Midbrain (tissue), 1 donor: Measurements from ENCODE around the gene KRT27.
"Not testable (repeated sequence)": the region's sequence is repeated elsewhere in the genome, so short reads cannot be mapped to it uniquely, and the experiment has no call there.

ENCODE experiments used
- DNase-seq: peaks from one replicate; lab custom pipeline; 2025; lab: John Stamatoyannopoulos, UW

The KRT27 gene

DNA sequence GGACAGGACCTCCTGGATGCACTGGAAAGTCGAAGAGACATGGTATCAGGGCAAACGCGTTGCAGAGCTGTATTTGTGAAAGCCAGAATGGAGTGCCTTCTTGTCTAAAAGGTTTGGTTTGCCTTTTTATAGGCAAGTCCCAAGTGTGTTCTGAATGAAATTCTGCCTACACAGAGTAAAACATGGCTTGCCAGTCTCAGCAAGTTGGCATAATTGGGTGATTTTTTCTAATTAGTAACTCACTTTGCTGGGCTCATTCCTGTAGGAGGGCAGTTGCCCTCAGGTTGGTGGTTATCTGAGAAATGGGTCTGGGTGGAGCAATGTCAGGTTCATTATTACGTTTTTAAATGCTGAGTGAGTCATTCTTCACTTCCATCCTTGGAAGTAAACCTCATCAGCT, 27.1 kb downstream of the KRT27 start, which contains the start of gene KRT25:
Gene KRT25, minus strand, starts transcription at position 101 of the 400 bp plus-strand sequence. Its CDS starts 60 bp downstream, at position 41.
- DNase-seq = no peak

DNA sequence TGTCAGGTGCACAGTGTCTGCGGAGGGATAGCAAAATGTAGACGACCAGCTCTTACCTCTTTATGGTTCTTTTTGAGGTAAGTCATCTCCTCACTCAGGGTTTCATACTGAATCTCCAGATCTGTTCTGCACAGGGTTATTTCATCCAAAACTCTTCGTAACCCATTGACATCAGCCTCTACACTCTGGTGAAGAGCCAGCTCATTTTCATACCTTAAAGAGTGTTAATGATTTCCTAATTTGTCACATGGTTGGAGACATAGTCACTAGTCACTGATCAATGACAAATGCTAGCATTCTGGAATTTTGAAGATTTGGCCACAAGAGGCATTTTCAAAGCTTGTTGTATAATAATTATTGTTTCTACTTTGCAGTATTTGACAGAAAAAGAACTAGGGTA, 28.5 kb downstream of the KRT27 start:
- DNase-seq = no peak

DNA sequence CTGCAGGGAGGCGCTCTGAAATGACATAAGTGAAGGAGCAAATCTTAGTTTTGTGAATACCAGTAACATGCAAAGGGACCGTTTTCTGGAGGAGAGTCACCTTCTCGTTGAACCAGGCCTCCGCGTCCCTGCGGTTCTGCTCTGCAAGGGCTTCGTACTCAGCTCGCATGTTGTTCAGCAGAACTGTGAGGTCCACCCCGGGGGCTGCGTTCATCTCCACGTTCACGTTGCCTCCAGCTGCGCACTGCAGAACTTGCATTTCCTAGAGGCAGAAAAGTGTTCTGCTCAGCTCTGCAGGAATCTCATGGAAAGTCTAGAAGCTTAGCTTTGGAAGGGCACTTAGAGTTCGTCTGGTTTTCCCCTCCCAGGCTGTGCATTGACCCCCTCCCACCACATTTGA, 31.3 kb downstream of the KRT27 start:
- no peak for DNase-seq

DNA sequence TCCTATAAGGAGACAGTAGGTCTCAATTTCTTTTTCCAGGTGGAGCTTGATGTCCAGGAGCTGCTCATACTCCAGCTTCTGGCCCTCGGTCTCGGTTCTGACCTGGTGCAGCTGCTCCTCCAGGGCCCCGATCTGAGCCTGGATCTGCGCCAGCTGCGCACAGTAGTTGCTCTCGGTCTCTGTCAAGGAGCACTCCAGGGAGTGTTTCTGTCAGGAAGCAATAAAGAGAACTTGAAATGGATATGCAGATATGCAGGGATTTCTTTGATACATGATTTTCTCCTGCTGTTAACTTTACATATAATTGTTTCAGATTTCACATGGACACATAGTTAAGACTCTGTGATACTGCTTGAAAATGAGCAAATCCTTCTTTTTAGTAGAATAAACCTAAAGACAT, 32.0 kb downstream of the KRT27 start:
- DNase-seq = no peak

DNA sequence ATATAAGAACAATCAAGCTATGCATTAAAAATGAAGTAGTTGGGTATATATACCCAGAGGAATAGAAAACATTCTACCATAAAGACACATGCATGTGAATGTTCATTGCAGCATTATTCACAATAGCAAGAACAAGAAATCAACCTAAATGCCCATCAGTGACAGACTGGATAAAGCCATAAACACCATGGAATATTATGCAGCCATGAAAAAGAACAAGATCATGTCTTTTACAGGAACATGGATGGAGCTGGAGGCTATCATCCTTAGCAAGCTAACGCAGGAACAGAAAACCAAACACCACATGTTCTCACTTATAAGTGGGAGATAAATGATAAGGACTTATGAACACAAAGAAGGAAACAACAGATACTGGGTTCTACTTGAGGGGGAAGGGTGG, 33.7 kb downstream of the KRT27 start:
- DNase-seq = not testable (repeated sequence)

DNA sequence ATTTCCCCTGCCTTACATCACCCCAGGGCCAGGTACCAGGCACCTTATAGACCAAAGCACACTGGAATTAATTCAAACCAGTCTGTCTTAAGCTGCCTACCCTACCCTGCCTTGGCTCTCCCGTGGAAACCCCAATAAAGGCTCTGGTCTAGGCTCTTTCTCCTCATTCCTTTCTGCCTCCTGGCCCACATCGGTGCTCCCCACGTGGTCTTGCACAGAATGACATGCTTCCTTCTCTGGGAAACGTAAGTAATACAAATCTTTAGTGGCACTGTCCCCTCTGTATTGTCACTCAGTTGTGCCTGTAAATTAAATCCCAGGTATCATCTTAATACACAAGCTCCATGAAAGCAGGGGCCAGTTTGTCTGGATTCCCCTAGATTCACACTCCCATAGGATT, 43.8 kb downstream of the KRT27 start:
- DNase-seq = no peak

DNA sequence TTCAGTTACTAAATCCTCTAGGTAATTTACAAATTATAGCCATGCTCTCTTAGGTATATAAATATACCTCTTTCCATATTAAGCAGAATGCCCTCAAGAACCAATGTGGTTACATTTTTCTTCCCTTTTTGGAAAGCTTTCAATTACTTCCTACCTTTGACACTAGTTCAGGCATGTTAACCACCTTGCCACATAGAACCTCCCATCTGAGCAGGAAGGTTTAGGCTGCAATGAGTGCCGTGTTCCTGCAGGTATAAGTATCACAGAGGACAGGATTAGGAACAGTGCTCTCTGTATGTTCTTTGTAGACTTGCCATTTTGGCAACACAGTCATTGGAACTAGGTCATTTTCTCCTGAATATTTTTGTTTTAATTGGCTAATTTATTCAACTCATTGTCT, 47.3 kb downstream of the KRT27 start:
- no peak for DNase-seq

DNA sequence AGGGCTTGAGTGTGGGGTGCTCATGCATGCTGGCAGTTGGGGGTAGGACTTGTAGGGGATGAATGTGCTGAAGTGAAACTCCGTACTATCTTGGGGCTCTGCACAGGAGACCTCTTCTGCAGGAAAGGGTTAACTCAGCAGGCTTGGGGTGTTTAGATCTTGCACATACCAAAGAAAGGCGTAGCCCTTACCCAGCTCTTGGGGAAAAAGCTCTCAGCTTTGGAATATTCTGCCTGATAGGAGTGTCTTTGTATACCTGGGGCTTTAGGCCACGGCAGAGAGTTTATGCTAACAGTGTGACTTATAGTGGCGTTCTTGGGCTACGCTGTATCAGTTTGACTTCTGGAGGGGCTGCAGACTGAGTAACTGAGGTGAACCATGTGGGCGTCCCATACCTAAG, 48.3 kb downstream of the KRT27 start:
- no peak for DNase-seq

DNA sequence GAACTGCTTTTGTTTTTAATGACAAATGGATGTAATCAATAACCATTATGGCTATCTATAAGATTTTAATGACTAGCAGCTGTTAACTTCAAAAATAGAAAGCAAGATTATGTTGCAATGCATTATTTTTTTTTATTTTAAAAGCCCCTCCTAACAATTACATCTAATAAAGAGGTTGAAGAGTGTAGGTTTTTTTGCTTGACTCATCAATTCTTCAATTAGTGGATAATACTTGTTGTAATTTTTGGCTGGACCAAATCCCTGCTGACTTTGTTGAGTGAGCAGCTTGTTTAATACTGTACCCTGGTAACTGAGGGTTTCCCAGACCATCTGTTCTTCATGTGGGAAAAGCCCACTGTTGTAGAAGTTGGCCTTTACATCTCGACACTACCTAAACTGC, 51.4 kb downstream of the KRT27 start:
- no peak for DNase-seq

DNA sequence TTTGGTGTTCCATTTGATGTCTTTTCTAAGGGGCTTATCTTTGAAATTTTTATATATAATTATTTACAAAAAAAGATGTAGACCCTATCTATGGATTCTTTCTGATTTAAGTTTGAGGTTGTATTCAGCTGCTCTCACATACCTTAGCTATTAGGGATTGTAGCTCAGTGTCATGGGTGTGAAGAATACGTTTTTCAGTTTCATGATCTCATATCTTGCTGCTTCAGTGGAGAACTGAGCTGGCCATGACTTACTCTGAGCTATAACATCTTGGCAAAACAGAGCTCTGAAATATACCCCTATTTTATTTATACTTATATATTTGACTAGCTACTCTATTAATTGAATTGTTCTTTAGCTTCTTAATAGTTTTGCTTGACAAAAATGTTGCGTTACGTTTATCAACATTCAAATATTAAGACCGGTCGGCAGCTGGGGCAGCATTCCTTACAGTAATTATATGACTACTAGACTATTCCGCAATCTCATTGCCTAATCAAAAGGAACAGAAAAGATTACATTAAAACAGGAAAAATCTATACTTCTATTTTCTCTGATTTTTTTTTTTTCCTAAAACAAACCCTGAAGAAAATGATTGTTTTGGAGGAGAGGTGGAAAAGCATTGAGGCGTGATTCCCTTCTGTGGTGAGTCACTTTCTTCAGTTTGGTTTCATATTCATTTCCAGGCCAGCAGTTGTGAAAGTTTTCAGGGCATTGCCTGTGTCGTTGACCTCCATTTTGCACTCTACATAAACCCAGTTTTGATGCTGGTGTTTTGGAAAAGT, 54.7 kb downstream of the KRT27 start:
- no peak for DNase-seq

DNA sequence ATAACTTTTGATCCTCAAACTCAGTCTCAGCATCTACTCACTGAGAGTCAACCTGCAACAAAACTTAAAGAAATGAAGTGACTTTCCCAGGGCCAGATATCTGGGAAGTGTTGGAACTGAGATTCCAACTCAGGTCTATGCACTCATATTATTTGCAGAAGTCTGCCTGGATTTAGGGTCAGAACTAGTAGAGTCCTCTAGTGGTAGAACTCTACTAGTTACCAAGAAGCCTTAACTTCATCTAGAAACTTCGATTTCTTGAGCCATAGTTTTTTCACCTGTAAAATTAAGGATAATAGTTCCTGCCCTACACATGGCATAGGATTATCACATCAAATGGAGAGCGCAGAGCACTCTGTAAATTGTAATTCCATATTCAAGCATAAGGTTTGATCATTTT, 55.4 kb downstream of the KRT27 start:
- no peak for DNase-seq
